Measurements from ENCODE around the gene PSMF1.

DNA sequence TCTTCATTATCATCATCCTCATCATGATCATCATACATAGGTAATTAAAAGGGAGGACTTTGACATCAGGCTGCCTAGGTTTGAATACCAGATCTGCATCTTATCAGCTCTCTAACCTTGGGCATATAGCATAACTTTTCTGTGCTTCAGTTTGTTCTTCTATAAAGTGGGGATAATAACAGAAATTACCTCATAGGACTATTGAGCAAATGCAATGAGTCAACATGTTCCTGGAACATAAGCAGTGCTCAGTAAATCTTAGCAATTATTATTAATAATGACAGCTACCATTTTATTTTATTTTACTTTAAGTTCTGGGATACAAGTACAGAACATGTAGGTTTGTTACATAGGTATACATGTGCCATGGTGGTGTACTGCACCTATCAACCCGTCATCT is 92.1 kb downstream of the PSMF1 start:
- TF ChIP-seq EZH2 (IDR thresholded peaks at IDR 0.05; ENCODE audit: borderline replicate concordance, low read length): no peak
- TF ChIP-seq, protein P1, sequence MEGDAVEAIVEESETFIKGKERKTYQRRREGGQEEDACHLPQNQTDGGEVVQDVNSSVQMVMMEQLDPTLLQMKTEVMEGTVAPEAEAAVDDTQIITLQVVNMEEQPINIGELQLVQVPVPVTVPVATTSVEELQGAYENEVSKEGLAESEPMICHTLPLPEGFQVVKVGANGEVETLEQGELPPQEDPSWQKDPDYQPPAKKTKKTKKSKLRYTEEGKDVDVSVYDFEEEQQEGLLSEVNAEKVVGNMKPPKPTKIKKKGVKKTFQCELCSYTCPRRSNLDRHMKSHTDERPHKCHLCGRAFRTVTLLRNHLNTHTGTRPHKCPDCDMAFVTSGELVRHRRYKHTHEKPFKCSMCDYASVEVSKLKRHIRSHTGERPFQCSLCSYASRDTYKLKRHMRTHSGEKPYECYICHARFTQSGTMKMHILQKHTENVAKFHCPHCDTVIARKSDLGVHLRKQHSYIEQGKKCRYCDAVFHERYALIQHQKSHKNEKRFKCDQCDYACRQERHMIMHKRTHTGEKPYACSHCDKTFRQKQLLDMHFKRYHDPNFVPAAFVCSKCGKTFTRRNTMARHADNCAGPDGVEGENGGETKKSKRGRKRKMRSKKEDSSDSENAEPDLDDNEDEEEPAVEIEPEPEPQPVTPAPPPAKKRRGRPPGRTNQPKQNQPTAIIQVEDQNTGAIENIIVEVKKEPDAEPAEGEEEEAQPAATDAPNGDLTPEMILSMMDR (conservative IDR thresholded peaks at IDR 0.05 in 1 of 2, IDR thresholded peaks at IDR 0.05 in 1 of 2; ENCODE audit: extremely low read depth in 1 of 2, insufficient read depth in 1 of 2, low read depth in 1 of 2, low read length in 2 of 2): no peak
